ENCODE results near the gene KCNC1.

The KCNC1 gene

DNA sequence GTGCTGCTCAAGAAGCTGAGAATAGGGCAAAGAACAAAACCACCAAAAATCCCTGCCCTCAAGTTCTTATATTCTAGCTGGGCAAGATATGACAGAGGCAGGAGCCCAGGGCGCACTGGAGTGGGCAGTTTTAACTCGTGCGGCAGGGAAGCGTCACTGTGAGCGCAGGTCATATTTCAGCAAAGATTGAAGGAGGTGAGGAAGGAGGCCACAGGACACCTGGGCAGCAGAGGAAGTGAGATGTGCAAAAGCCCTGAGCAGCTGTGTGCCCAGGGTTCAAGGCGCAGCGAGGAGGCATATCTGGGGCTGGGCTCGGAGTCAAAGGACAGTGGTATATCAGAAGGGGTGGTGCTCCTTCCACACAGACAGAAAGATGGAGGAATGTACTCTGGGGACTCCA is 13.5 kb downstream of the KCNC1 start:
- Histone ChIP-seq H4K20me1 (ENCODE audit: insufficient read depth, low read length, poor library complexity, severe bottlenecking) (no peaks in the 10 kb centered on the region), H3K27me3 (ENCODE audit: insufficient read depth, low read length, poor library complexity, severe bottlenecking) (no peaks in the 10 kb centered on the region), H3K4me2 (ENCODE audit: low read depth, low read length, poor library complexity, severe bottlenecking) (no peak overlapping the region), H2AFZ (ENCODE audit: low read length) (no peak overlapping the region), H3K9ac (ENCODE audit: low read depth, low read length, poor library complexity, severe bottlenecking) (no peak overlapping the region), H3K9me2 (replicated peaks; ENCODE audit: low read depth, low read length) (no peaks in the 10 kb centered on the region), H3K4me1 (ENCODE audit: insufficient read depth, low read length, poor library complexity, severe bottlenecking) (no peaks in the 10 kb centered on the region), H3K79me2 (ENCODE audit: insufficient read depth, low read length) (no peaks in the 10 kb centered on the region), H3K4me3 (ENCODE audit: low read length, poor library complexity, severe bottlenecking) (no peak overlapping the region), H3K9me3 (ENCODE audit: insufficient read depth, low read depth, low read length) (no peaks in the 10 kb centered on the region), H3K36me3 (ENCODE audit: insufficient read depth, low read length) (no peaks in the 10 kb centered on the region), H3F3A (ENCODE audit: low read depth) (no peaks in the 10 kb centered on the region)
- no peak for TF ChIP-seq EZH2phosphoT487 (IDR thresholded peaks at IDR 0.05; ENCODE audit: borderline replicate concordance)
- TF ChIP-seq, protein P1, sequence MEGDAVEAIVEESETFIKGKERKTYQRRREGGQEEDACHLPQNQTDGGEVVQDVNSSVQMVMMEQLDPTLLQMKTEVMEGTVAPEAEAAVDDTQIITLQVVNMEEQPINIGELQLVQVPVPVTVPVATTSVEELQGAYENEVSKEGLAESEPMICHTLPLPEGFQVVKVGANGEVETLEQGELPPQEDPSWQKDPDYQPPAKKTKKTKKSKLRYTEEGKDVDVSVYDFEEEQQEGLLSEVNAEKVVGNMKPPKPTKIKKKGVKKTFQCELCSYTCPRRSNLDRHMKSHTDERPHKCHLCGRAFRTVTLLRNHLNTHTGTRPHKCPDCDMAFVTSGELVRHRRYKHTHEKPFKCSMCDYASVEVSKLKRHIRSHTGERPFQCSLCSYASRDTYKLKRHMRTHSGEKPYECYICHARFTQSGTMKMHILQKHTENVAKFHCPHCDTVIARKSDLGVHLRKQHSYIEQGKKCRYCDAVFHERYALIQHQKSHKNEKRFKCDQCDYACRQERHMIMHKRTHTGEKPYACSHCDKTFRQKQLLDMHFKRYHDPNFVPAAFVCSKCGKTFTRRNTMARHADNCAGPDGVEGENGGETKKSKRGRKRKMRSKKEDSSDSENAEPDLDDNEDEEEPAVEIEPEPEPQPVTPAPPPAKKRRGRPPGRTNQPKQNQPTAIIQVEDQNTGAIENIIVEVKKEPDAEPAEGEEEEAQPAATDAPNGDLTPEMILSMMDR (conservative IDR thresholded peaks at IDR 0.05; ENCODE audit: low read length) = no peak

DNA sequence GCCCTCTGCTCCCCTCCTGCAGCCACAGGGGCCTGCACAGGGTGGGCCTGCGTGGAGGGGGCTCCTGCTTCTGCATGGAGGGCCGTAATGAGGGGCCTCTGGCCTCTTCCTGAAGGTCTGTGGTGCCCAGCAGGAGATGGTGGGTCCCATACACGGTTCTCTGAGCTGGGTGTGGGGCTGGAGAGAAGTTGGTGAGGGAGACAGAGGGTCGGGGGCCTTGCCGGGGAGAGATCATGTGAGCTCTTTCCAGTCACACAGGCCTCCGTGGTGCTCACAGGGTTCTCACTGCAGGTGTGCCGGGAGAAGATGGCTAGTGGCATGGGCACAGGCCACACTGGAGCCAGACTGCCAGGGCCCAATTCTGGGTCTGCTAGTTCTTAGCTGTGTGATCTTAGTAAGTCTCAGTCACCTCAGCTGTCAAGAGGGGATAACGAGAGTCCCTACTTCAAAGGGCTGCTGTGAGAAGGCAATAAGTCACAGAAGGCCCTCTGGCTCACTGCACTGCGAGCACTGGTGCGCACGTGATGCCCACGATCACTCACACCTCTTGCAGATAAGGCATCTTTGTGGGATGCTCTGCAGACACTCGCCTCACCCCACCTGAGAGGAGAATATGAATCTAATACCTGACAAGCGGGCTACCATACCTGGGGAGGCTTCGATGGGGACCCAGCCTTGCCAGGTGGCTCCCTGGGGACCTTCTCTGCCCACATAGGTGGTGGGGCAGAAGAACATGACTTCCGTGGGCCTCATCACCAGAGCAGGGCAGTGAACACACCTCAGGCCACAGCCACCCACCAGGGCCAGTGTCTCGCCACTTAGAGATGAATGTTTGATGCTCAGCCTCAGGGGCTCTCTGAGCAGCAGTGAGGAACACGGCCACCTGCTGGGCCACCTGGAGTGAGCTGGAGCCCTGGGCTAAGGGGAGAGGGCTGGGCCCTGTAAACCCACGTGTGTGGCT is 14.5 kb downstream of the KCNC1 start:
- Histone ChIP-seq H3K36me3 (ENCODE audit: insufficient read depth, low read length) (no peaks in the 10 kb centered on the region), H3K4me3 (ENCODE audit: low read length, poor library complexity, severe bottlenecking) (no peak overlapping the region), H3K79me2 (ENCODE audit: insufficient read depth, low read length) (no peaks in the 10 kb centered on the region), H3F3A (ENCODE audit: low read depth) (no peaks in the 10 kb centered on the region), H3K9me2 (replicated peaks; ENCODE audit: low read depth, low read length) (no peaks in the 10 kb centered on the region), H3K4me2 (ENCODE audit: low read depth, low read length, poor library complexity, severe bottlenecking) (no peak overlapping the region), H3K4me1 (ENCODE audit: insufficient read depth, low read length, poor library complexity, severe bottlenecking) (no peaks in the 10 kb centered on the region), H2AFZ (ENCODE audit: low read length) (no peak overlapping the region), H3K9me3 (ENCODE audit: insufficient read depth, low read depth, low read length) (no peaks in the 10 kb centered on the region), H3K9ac (ENCODE audit: low read depth, low read length, poor library complexity, severe bottlenecking) (no peak overlapping the region), H3K27me3 (ENCODE audit: insufficient read depth, low read length, poor library complexity, severe bottlenecking) (no peaks in the 10 kb centered on the region), H4K20me1 (ENCODE audit: insufficient read depth, low read length, poor library complexity, severe bottlenecking) (no peaks in the 10 kb centered on the region)
- no peak for TF ChIP-seq EZH2phosphoT487 (IDR thresholded peaks at IDR 0.05; ENCODE audit: borderline replicate concordance)
- TF ChIP-seq, protein P1 (conservative IDR thresholded peaks at IDR 0.05; ENCODE audit: low read length) = no peak

DNA sequence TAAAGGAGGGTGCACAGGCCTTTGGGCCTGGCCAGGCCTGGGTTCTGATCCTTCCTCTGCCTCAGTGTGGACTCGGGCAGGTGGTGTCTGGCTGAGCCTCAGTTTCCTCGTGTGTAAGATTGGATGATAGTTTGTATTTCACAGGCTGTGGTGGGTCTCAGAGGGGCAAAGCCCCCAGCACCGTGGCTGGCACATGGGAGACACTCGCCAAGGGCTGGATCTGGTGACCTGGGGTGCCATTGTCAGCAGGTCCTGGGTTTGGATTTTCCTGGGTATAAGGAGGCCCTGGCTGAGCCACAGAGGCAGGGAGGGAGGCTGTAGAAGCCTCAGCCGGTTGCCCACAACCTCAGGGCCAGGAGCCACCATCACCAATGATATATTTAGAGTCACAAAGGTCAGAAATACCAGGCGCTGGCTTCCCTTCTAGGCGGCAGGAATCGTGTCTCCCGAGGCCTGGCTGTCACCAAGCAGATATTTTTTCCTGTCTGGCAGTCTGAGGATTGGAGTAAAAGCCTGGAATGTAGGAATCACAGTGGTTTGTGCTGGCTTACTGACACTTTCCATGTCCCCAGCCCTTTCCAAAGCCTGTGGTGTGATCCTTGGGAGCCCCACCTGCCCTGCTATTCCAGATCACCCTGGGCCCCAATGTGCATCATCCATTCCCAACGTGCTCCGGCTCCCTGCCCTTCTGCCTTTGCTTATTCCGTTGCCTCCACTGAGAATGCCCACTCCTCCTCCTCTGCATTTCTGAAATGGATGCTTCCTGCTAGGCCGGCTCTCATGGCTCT is 15.6 kb downstream of the KCNC1 start:
- H3K79me2 ChIP-seq (ENCODE audit: insufficient read depth, low read length) = no peaks in the 10 kb centered on the region
- no peaks in the 10 kb centered on the region for H3K4me1 ChIP-seq (ENCODE audit: insufficient read depth, low read length, poor library complexity, severe bottlenecking)
- no peaks in the 10 kb centered on the region for H3F3A ChIP-seq (ENCODE audit: low read depth)
- H3K9me3 ChIP-seq (ENCODE audit: insufficient read depth, low read depth, low read length) = no peaks in the 10 kb centered on the region
- H3K9ac ChIP-seq (ENCODE audit: low read depth, low read length, poor library complexity, severe bottlenecking) = no peak overlapping the region
- H3K4me2 ChIP-seq (ENCODE audit: low read depth, low read length, poor library complexity, severe bottlenecking) = no peak overlapping the region
- no peaks in the 10 kb centered on the region for H3K36me3 ChIP-seq (ENCODE audit: insufficient read depth, low read length)
- H2AFZ ChIP-seq (ENCODE audit: low read length) = no peak overlapping the region
- TF ChIP-seq, protein P1 (conservative IDR thresholded peaks at IDR 0.05; ENCODE audit: low read length) = no peak
- no peak for TF ChIP-seq EZH2phosphoT487 (IDR thresholded peaks at IDR 0.05; ENCODE audit: borderline replicate concordance)
- H4K20me1 ChIP-seq (ENCODE audit: insufficient read depth, low read length, poor library complexity, severe bottlenecking) = no peaks in the 10 kb centered on the region
- no peak overlapping the region for H3K4me3 ChIP-seq (ENCODE audit: low read length, poor library complexity, severe bottlenecking)
- H3K27me3 ChIP-seq (ENCODE audit: insufficient read depth, low read length, poor library complexity, severe bottlenecking) = no peaks in the 10 kb centered on the region
- H3K9me2 ChIP-seq (replicated peaks; ENCODE audit: low read depth, low read length) = no peaks in the 10 kb centered on the region

Measured in Loucy (cell line).